KMS-11 (cell line): ENCODE results near the gene CCDC170.

Experiments used
- H2AFZ ChIP-seq: fragments of 200-600 bp; sonication (generic); 2 replicates; pipeline ENCODE4 v1.6.1; 2016; ENCODE audit warnings: antibody characterized with exemption, mixed run types, low read depth
- H3K27ac ChIP-seq: fragments of 200-600 bp; sonication (generic); 2 replicates; pipeline ENCODE4 v1.6.1; 2016; ENCODE audit warnings: mild to moderate bottlenecking, mixed run types
- H3K27me3 ChIP-seq: fragments of 200-600 bp; sonication (generic); 2 replicates; pipeline ENCODE4 v1.6.1; 2017; ENCODE audit warnings: mild to moderate bottlenecking, low read depth, mixed run types, moderate library complexity; ENCODE audit not compliant: insufficient read depth
- H3K36me3 ChIP-seq: fragments of 200-600 bp; sonication (generic); 2 replicates; pipeline ENCODE4 v1.6.1; 2017; ENCODE audit warnings: mild to moderate bottlenecking, mixed run types; ENCODE audit not compliant: insufficient read depth
- H3K4me1 ChIP-seq: fragments of 200-600 bp; sonication (generic); 2 replicates; pipeline ENCODE4 v1.6.1; 2016; ENCODE audit warnings: mild to moderate bottlenecking, low read depth, mixed run types; ENCODE audit not compliant: poor library complexity, severe bottlenecking
- H3K4me2 ChIP-seq: fragments of 200-600 bp; sonication (generic); 2 replicates; pipeline ENCODE4 v1.7.0; 2016; ENCODE audit warnings: mild to moderate bottlenecking, mixed run types
- H3K4me3 ChIP-seq: fragments of 200-600 bp; sonication (generic); IDR thresholded peaks from 2 replicates; pipeline ENCODE4 v1.6.1; 2017; ENCODE audit warnings: low read depth, low read length, mixed read lengths; ENCODE audit not compliant: insufficient read depth
- H3K79me2 ChIP-seq: fragments of 200-600 bp; sonication (generic); 2 replicates; pipeline ENCODE4 v1.6.1; 2016; ENCODE audit warnings: low read depth, mixed run types; ENCODE audit not compliant: insufficient read depth
- H3K9ac ChIP-seq: fragments of 200-600 bp; sonication (generic); 2 replicates; pipeline ENCODE4 v1.6.1; 2016; ENCODE audit warnings: mild to moderate bottlenecking, mixed run types
- H4K20me1 ChIP-seq: fragments of 200-600 bp; sonication (generic); 2 replicates; pipeline ENCODE4 v1.6.1; 2016; ENCODE audit warnings: mild to moderate bottlenecking, mixed run types; ENCODE audit not compliant: insufficient read depth
- CTCF ChIP-seq: fragments of 200-600 bp; sonication (generic); conservative IDR thresholded peaks from 2 replicates; pipeline ENCODE4 v1.6.1; 2017; ENCODE audit warnings: low read depth, mild to moderate bottlenecking, antibody characterized with exemption, low read length, moderate library complexity, mixed read lengths

CCDC170 gene

GRCh38 chr6:151549790-151550189 is 56.0 kb downstream of the CCDC170 start:
- Histone ChIP-seq H3K27ac (no peak overlapping the region), H3K36me3 (no peaks in the 10 kb centered on the region), H3K4me3 (no peak overlapping the region), H3K4me2 (peak overlapping the region; percentile 8; the same call in 1 of the 2 replicates), H4K20me1 (no peaks in the 10 kb centered on the region), H3K79me2 (no peaks in the 10 kb centered on the region), H3K27me3 (no peaks in the 10 kb centered on the region), H3K9ac (no peak overlapping the region), H2AFZ (no peak overlapping the region), H3K4me1 (peaks cover 53% of the 10 kb centered on the region)
- no peak for TF ChIP-seq CTCF

DNA sequence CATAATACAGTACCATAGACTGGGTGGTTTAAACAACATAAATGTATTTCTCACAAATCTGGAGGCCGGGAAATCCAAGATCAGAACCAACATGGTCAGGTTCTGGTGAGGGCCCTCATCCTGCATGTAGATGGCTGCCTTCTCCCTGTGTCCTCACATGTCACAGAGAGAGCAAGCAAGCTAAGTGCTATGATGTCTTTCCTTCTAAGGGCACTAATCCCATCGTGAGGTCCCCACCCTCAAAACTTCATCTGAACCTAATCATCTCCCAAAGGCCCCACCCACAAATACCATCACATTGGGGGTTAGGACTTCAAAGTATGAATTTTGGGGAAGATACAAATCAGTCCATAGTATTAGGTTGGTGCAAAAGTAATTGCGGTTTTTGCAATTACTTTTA is 56.8 kb downstream of the CCDC170 start:
- H3K4me1 ChIP-seq = peaks cover 53% of the 10 kb centered on the region
- no peaks in the 10 kb centered on the region for H3K79me2 ChIP-seq
- no peaks in the 10 kb centered on the region for H4K20me1 ChIP-seq
- H3K27me3 ChIP-seq = no peaks in the 10 kb centered on the region
- H3K4me2 ChIP-seq = peak overlapping the region; percentile 40; the same call in 1 of the 2 replicates
- no peaks in the 10 kb centered on the region for H3K36me3 ChIP-seq
- no peak overlapping the region for H3K9ac ChIP-seq
- H2AFZ ChIP-seq = peak overlapping the region; percentile 25; the same call in 1 of the 2 replicates
- no peak overlapping the region; the same call in 1 of the 2 replicates for H3K27ac ChIP-seq
- H3K4me3 ChIP-seq = no peak overlapping the region
- TF ChIP-seq CTCF = no peak

- no peak for TF ChIP-seq CTCF
- no peaks in the 10 kb centered on the region for H3K36me3 ChIP-seq
- H3K4me3 ChIP-seq = no peak overlapping the region
- H3K9ac ChIP-seq = peak overlapping the region; percentile 46
- H3K79me2 ChIP-seq = no peaks in the 10 kb centered on the region
- H2AFZ ChIP-seq = peak overlapping the region; percentile 60; the same call in 1 of the 2 replicates
- peaks cover 53% of the 10 kb centered on the region for H3K4me1 ChIP-seq
- H3K27me3 ChIP-seq = no peaks in the 10 kb centered on the region
- H3K4me2 ChIP-seq = peak overlapping the region; percentile 79
- no peaks in the 10 kb centered on the region for H4K20me1 ChIP-seq
- H3K27ac ChIP-seq = peak overlapping the region; percentile 87
Measured at GRCh38 chr6:151551223-151551857, 57.5 kb downstream of the CCDC170 start.

DNA sequence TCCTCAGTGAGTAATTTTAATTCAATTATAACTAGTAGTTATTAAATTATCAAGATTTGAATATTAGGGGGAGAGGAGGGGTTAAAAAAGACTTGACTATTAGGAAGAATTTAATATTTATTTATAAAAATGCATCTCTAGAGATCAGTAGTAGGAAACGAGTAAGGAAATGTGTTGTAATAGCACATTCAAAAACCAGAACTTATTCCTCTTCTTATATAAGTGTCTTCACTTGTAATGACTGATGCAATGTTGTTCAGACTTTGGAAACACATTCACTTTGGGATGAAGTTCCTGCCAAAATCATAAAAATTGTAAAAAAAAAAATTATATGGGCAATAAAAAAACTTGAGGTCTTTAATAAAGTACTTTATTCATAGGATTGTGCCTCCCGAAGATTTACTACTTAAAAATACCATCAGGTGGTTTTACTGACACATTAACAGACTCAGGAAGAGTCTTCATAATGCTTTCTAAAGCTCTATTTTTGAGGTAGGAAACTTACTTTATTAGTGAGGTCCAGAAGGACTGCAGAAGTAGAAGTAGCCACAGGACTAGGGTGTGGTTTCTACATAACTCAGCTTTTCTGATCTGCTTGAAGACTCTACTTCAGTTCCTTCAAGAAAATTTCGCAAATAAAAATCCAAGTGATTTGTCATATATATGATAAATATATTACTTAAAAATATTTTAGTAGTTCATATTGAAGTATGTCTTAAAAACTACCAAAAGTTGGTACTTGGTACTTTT is 59.8 kb downstream of the CCDC170 start:
- Histone ChIP-seq H3K9ac (no peak overlapping the region), H3K4me1 (peaks cover 53% of the 10 kb centered on the region), H3K4me2 (no peak overlapping the region; the same call in 1 of the 2 replicates), H3K4me3 (no peak overlapping the region), H2AFZ (no peak overlapping the region), H3K27ac (no peak overlapping the region), H3K27me3 (no peaks in the 10 kb centered on the region), H3K36me3 (no peaks in the 10 kb centered on the region), H4K20me1 (no peaks in the 10 kb centered on the region), H3K79me2 (no peaks in the 10 kb centered on the region)
- TF ChIP-seq CTCF = no peak
